HL-60/S4 treated with phorbol 12-myristate 13-acetate at 8.2 ng/mL for 4 days and 3 days (cell line): ENCODE results near the gene PARVB.

Source experiments
- in situ Hi-C: fragments of 300-500 bp; cut with MboI; formaldehyde crosslinking; loops from 2 replicates; pipeline ENCODE4 v1.15.0; 2022; ENCODE audit warnings: low sequenced_read_pairs

Gene PARVB, protein sequence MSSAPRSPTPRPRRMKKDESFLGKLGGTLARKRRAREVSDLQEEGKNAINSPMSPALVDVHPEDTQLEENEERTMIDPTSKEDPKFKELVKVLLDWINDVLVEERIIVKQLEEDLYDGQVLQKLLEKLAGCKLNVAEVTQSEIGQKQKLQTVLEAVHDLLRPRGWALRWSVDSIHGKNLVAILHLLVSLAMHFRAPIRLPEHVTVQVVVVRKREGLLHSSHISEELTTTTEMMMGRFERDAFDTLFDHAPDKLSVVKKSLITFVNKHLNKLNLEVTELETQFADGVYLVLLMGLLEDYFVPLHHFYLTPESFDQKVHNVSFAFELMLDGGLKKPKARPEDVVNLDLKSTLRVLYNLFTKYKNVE

GRCh38 chr22:44024288-44024921 is at the start of gene PARVB:
PARVB (plus strand) TSS chr22:44024302; CDS start chr22:44024340, 38 bp downstream.
- in situ Hi-C loops, result no loop called here

GRCh38 chr22:43975041-43975440 is 49.1 kb upstream of the PARVB start:
- in situ Hi-C loops, result loop anchor here (25.0 kb wide), 1 partner anchor 662 kb away; no protein-coding TSS in a partner anchor

GRCh38 chr22:43976861-43977795 is 47.0 kb upstream of the PARVB start:
- in situ Hi-C loops, result loop anchor here (25.0 kb wide), 1 partner anchor 660 kb away; no protein-coding TSS in a partner anchor

- in situ Hi-C loops, result loop anchor here (25.0 kb wide), 1 partner anchor 659 kb away; no protein-coding TSS in a partner anchor
Measured at GRCh38 chr22:43978558-43978957, 45.5 kb upstream of the PARVB start.

GRCh38 chr22:43980579-43980978 is 43.5 kb upstream of the PARVB start:
- in situ Hi-C loops, result loop anchor here (25.0 kb wide), 1 partner anchor 657 kb away; no protein-coding TSS in a partner anchor

DNA sequence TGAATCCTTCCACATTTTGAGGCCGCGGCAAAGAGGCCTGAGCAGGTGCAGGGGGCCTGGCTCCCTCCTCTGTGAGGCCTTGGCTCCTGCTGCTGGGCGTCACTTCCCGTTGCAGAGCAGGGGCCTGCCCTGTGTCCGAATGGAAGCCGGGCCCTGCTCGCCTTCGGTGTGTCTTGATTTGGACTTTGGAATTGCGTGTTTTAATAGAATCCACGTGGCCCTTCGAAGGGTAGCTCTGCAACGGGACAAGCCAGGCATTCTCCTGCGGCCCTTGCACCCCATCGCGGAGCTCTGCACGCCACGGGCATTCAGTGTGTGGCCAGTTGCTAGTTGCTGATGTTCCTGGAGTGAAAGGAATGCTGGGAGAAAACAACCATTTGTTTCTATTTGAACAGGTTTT is 43.1 kb upstream of the PARVB start:
- in situ Hi-C loops, result loop anchor here (25.0 kb wide), 1 partner anchor 656 kb away; no protein-coding TSS in a partner anchor

- in situ Hi-C loops, result loop anchor here (25.0 kb wide), 1 partner anchor 653 kb away; no protein-coding TSS in a partner anchor
Measured at GRCh38 chr22:43983808-43984207, 40.3 kb upstream of the PARVB start.

GRCh38 chr22:43985532-43985931 is 38.6 kb upstream of the PARVB start:
- in situ Hi-C loops, result loop anchor here (25.0 kb wide), 1 partner anchor 652 kb away; no protein-coding TSS in a partner anchor

DNA sequence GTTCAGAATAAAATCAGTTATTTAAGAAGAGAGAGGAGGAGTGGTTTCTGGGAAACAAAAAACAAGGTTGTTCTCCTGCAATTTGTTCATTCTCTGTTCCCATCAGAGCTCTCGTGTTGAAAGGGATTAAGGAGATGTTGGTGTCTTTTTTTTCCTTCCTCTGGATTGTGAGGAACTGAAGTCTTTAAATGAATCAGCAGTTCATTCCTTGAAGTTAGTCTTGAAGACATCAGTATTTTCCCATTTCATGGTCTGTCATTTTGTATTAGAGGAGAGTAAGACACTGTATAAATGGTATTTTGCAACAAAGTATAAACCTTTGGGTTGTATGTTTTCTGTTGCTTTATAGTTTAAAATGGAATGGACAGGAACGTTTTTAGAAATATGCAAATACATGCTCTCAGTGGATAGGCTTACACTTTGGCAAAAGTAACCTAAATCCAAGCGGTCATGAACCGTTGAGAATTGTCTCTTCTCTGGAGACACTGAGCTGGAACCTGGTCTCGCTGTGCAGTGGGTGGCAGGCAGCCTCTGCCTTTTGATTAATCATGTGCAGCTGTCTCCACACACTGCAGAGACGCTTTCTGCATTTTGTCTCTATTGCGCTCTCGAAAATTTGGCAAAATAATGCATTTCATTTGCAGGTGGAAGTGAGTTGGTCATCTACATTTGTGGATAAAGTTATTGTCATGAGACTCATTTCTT is 35.8 kb upstream of the PARVB start:
- in situ Hi-C loops, result loop anchor here (25.0 kb wide), 1 partner anchor 649 kb away; no protein-coding TSS in a partner anchor

DNA sequence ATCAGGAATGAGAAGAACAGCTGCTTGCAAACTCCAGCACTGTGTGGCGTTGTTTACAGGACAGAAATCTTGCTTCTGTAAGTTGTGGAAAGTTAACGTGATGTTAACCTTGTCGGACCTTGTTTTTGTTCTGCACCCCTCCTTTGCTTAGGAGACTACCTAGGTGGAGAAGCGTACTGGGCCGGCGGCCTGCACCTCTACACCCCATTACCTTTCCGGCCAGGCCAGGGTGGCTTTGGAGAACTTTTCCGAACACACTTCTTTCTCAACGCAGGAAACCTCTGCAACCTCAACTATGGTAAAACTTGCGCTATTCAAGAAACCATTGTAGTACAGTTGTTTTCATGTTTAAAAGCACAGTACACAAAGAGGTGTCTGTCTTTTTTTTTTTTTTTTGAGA is 35.1 kb upstream of the PARVB start:
- in situ Hi-C loops, result loop anchor here (25.0 kb wide), 1 partner anchor 648 kb away; no protein-coding TSS in a partner anchor

- in situ Hi-C loops, result loop anchor here (25.0 kb wide), 1 partner anchor 647 kb away; no protein-coding TSS in a partner anchor
Measured at GRCh38 chr22:43990044-43990443, 34.1 kb upstream of the PARVB start.

- in situ Hi-C loops, result loop anchor here (25.0 kb wide), 1 partner anchor 646 kb away; no protein-coding TSS in a partner anchor
Measured at GRCh38 chr22:43991316-43992020, 32.6 kb upstream of the PARVB start.

- in situ Hi-C loops, result loop anchor here (25.0 kb wide), 1 partner anchor 645 kb away; no protein-coding TSS in a partner anchor
Measured at GRCh38 chr22:43992331-43992821, 31.7 kb upstream of the PARVB start.

- in situ Hi-C loops, result loop anchor here (25.0 kb wide), 1 partner anchor 644 kb away; no protein-coding TSS in a partner anchor
Measured at GRCh38 chr22:43993072-43993760, 30.9 kb upstream of the PARVB start.

GRCh38 chr22:43994006-43994405 is 30.1 kb upstream of the PARVB start:
- in situ Hi-C loops, result loop anchor here (25.0 kb wide), 1 partner anchor 643 kb away; no protein-coding TSS in a partner anchor

GRCh38 chr22:43994416-43994815 is 29.7 kb upstream of the PARVB start:
- in situ Hi-C loops, result loop anchor here (25.0 kb wide), 1 partner anchor 643 kb away; no protein-coding TSS in a partner anchor

DNA sequence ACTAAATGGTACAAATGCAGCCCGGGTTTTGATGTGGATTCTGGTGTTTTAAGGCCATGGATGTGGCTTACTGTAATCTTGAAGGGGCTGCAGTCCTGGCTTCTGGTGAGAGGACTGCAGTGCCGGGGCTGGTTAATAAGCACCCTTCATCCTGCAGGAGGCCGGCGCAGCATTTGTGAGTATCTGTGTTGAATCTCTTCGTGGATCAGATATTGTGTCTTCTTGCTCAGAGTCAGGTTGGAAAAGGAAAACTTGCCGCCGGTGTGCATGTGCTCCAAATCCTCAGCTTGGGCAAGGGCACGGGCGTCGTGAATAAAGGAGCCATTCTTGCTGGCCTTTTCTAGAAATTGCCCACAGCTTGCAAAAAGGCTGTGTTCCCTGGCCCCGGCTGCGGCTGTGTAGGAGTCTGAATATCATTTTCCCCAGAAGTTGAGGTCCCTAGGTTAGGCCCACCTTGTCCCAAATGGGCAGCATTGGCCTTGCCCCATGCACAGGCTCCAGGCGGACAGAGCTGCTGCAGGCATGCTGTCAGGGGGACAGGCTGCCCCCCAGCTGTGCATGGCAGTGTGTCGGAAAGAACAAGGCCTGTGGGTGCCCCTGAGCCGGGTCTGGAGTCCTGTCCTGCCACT is 28.9 kb upstream of the PARVB start:
- in situ Hi-C loops, result loop anchor here (5.0 to 25.0 kb wide), 2 partner anchors 92 to 642 kb away; no protein-coding TSS in a partner anchor
